Measurements from ENCODE around the gene MCM7. TPM values are rescaled to one million over a fixed set of nuclear protein-coding genes. Genes with fewer than 3 reads are reported as not detected.

Gene MCM7
- total and polyA plus RNA-seq, 2 of the 13 experiments (the other 11 are each of a cell fraction or from before 2014, with no cell fraction given) = 84.5 to 214 TPM

DNA sequence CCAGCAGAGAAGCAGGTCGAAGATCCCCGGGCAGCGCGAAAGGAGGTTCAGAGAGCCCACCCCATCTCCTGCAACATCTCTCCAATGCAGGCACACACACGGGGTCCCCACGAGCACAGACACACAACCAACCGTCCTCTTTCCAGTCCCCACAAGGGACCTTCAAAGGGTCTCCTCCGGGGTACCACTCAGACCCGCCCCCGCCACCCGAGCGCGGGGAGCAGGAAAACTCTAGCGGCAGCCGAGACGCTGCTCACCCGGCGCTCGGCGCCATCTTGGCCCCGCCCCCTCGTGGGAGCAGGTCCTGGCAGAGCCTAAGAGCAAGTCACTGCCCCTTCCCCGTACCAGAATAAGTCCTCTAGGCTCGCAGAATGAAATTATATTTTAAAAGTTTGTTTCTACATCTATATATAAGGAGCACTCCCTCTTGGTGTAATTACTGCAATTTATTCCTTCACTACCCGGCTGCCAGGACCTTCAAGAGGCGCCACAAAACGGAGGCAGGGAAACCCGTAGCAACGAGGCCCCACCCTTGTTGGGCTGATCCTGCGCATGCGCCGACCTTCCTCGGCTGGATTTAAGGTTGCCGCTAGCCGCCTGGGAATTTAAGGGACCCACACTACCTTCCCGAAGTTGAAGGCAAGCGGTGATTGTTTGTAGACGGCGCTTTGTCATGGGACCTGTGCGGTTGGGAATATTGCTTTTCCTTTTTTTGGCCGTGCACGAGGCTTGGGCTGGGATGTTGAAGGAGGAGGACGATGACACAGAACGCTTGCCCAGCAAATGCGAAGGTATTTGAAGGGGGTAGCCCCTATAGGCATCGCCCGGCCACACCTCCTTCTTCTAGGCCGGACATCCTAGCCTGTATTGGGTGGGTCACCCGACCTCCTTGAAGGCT lies 18.1 kb upstream of the MCM7 start, which contains the start of the genes CNPY4 and TAF6 (continued):
- TF ChIP-seq, protein P1, sequence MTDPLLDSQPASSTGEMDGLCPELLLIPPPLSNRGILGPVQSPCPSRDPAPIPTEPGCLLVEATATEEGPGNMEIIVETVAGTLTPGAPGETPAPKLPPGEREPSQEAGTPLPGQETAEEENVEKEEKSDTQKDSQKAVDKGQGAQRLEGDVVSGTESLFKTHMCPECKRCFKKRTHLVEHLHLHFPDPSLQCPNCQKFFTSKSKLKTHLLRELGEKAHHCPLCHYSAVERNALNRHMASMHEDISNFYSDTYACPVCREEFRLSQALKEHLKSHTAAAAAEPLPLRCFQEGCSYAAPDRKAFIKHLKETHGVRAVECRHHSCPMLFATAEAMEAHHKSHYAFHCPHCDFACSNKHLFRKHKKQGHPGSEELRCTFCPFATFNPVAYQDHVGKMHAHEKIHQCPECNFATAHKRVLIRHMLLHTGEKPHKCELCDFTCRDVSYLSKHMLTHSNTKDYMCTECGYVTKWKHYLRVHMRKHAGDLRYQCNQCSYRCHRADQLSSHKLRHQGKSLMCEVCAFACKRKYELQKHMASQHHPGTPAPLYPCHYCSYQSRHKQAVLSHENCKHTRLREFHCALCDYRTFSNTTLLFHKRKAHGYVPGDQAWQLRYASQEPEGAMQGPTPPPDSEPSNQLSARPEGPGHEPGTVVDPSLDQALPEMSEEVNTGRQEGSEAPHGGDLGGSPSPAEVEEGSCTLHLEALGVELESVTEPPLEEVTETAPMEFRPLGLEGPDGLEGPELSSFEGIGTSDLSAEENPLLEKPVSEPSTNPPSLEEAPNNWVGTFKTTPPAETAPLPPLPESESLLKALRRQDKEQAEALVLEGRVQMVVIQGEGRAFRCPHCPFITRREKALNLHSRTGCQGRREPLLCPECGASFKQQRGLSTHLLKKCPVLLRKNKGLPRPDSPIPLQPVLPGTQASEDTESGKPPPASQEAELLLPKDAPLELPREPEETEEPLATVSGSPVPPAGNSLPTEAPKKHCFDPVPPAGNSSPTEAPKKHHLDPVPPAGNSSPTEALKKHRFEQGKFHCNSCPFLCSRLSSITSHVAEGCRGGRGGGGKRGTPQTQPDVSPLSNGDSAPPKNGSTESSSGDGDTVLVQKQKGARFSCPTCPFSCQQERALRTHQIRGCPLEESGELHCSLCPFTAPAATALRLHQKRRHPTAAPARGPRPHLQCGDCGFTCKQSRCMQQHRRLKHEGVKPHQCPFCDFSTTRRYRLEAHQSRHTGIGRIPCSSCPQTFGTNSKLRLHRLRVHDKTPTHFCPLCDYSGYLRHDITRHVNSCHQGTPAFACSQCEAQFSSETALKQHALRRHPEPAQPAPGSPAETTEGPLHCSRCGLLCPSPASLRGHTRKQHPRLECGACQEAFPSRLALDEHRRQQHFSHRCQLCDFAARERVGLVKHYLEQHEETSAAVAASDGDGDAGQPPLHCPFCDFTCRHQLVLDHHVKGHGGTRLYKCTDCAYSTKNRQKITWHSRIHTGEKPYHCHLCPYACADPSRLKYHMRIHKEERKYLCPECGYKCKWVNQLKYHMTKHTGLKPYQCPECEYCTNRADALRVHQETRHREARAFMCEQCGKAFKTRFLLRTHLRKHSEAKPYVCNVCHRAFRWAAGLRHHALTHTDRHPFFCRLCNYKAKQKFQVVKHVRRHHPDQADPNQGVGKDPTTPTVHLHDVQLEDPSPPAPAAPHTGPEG (CRISPR knock-in tag; IDR thresholded peaks at IDR 0.05) = peak; percentile 26; the same call in 1 of the 2 replicates
- TF ChIP-seq ZNF136 (CRISPR knock-in tag; IDR thresholded peaks at IDR 0.05; ENCODE audit: low read depth) (0 out of 2 replicates have a peak, but pooled peaks have one; percentile 2), ZNF282 (IDR thresholded peaks at IDR 0.05; ENCODE audit: partially characterized antibody) (no peak), ZNF749 (CRISPR knock-in tag; IDR thresholded peaks at IDR 0.05; ENCODE audit: borderline replicate concordance) (0 out of 2 replicates have a peak, but pooled peaks have one; percentile 79), ZNF644 (CRISPR knock-in tag; IDR thresholded peaks at IDR 0.05; ENCODE audit: low read depth) (no peak), ZNF781 (CRISPR knock-in tag; IDR thresholded peaks at IDR 0.05; ENCODE audit: borderline replicate concordance, not compliant biosample characterization) (no peak), MTF1 (CRISPR knock-in tag; IDR thresholded peaks at IDR 0.05) (peak; percentile 78; the same call in 1 of the 2 replicates), ZNF720 (CRISPR knock-in tag; IDR thresholded peaks at IDR 0.05) (no peak), POLR2A (IDR thresholded peaks at IDR 0.05; ENCODE audit: insufficient read depth in 1 of 2, low read depth in 2 of 2, low read length in 2 of 2) (no peak; a peak in 1 of 4 replicates), ZNF232 (CRISPR knock-in tag; IDR thresholded peaks at IDR 0.05; ENCODE audit: borderline replicate concordance) (peak; percentile 86; the same call in 1 of the 2 replicates), ZNF652 (CRISPR knock-in tag; IDR thresholded peaks at IDR 0.05; ENCODE audit: borderline replicate concordance, low read depth) (no peak), ZFY (CRISPR knock-in tag; IDR thresholded peaks at IDR 0.05) (no peak), KDM5A (IDR thresholded peaks at IDR 0.05; ENCODE audit: borderline replicate concordance, low read length) (peak; percentile 87), PHF5A (CRISPR knock-in tag; IDR thresholded peaks at IDR 0.05; ENCODE audit: low read depth, unreplicated experiment) (peak; percentile 27), SRSF1 (optimal IDR thresholded peaks at IDR 0.05; ENCODE audit: low read depth, low read length) (no peak), KAT2B (IDR thresholded peaks at IDR 0.05; ENCODE audit: borderline replicate concordance, low read depth, low read length) (no peak), ZNF891 (CRISPR knock-in tag; IDR thresholded peaks at IDR 0.05) (no peak; the same call in 1 of the 2 replicates), CBX1 (IDR thresholded peaks at IDR 0.05; ENCODE audit: low read depth) (no peak), ZNF383 (CRISPR knock-in tag; IDR thresholded peaks at IDR 0.05; ENCODE audit: borderline replicate concordance) (no peak)
- TF ChIP-seq, protein P2, sequence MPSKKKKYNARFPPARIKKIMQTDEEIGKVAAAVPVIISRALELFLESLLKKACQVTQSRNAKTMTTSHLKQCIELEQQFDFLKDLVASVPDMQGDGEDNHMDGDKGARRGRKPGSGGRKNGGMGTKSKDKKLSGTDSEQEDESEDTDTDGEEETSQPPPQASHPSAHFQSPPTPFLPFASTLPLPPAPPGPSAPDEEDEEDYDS (CRISPR knock-in tag; IDR thresholded peaks at IDR 0.05) = peak; percentile 67
- TF ChIP-seq, protein P3, sequence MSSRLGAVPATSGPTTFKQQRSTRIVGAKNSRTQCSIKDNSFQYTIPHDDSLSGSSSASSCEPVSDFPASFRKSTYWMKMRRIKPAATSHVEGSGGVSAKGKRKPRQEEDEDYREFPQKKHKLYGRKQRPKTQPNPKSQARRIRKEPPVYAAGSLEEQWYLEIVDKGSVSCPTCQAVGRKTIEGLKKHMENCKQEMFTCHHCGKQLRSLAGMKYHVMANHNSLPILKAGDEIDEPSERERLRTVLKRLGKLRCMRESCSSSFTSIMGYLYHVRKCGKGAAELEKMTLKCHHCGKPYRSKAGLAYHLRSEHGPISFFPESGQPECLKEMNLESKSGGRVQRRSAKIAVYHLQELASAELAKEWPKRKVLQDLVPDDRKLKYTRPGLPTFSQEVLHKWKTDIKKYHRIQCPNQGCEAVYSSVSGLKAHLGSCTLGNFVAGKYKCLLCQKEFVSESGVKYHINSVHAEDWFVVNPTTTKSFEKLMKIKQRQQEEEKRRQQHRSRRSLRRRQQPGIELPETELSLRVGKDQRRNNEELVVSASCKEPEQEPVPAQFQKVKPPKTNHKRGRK (CRISPR knock-in tag; IDR thresholded peaks at IDR 0.05) = no peak

All from HepG2 (cell line).